A549 (cell line): Measurements from ENCODE around the gene RXFP1. TPM values are rescaled to one million over a fixed set of nuclear protein-coding genes. Genes with fewer than 3 reads are reported as not detected.

Experiments used
- ATAC-seq, 2 experiments: fragments of 200-7000 bp in 1 of 2; fragments of >200 bp in 1 of 2; cut with Nextera tagmentation in 1 of 2; cut with Tn5 transposase in 1 of 2; 3 replicates each; pipeline versions ENCODE4 v1.8.0 to v1.9.1; 2018 to 2020; ENCODE audit warnings: mild to moderate bottlenecking in 1 of 2, moderate library complexity in 1 of 2
- CTCF ChIA-PET: fragments of 300-600 bp; sonication (Branson Sonifier 250); formaldehyde crosslinking; extraction: SDS; loops from one replicate; lab custom pipeline; 2021; ENCODE audit warnings: antibody characterized with exemption, inconsistent platforms; lab: Yijun Ruan, JAX
- POLR2A ChIA-PET: fragments of 350-600 bp; formaldehyde crosslinking; extraction: SDS; loops from one replicate; lab custom pipeline; 2021; ENCODE audit warnings: antibody characterized with exemption, inconsistent platforms; lab: Yijun Ruan, JAX
- DNase-seq, 2 experiments: peaks; one replicate each; pipeline versions ENCODE4 v3.0.0 to v3.0.0-alpha.2; 2011 to 2016; ENCODE audit warnings: low read depth in 1 of 2, low spot score in 1 of 2
- FAIRE-seq: peaks from 2 replicates; lab custom pipeline; 2011; peaks lifted over from hg19 to GRCh38; lab: Jason Lieb, UNC
- H3K27ac ChIP-seq, 2 experiments: fragments of >200 bp; sonication (Bioruptor Twin); formaldehyde crosslinking; 3 replicates each; pipeline ENCODE4 v1.5.1; 2016 to 2017
- H3K4me1 ChIP-seq: fragments of >200 bp; sonication (Bioruptor Twin); formaldehyde crosslinking; 3 replicates; pipeline ENCODE4 v1.6.1; 2016
- H3K4me2 ChIP-seq: fragments of >200 bp; sonication (Bioruptor Twin); formaldehyde crosslinking; 3 replicates; pipeline ENCODE4 v1.6.1; 2016
- H3K4me3 ChIP-seq: fragments of >200 bp; sonication (Bioruptor Twin); formaldehyde crosslinking; 3 replicates; pipeline ENCODE4 v1.5.1; 2016
- H3K9me3 ChIP-seq: fragments of >200 bp; sonication (Bioruptor Twin); formaldehyde crosslinking; 3 replicates; pipeline ENCODE4 v1.6.1; 2016
- BHLHE40 ChIP-seq: IDR thresholded peaks from 2 replicates; pipeline ENCODE4 v1.6.1; 2012; ENCODE audit warnings: low read depth, low read length, inconsistent platforms
- CBX2 ChIP-seq: fragments of 200-600 bp; sonication (generic); IDR thresholded peaks from 2 replicates; pipeline ENCODE4 v1.6.1; 2016; ENCODE audit warnings: low read depth, mild to moderate bottlenecking, borderline replicate concordance
- CTCF ChIP-seq: fragments of >200 bp; sonication (Bioruptor Twin); formaldehyde crosslinking; IDR thresholded peaks from 3 replicates; pipeline ENCODE4 v1.5.1; 2016
- FOSL2 ChIP-seq, 2 experiments: fragments of 450-650 bp in 1 of 2; fragments of >200 bp in 1 of 2; sonication (Bioruptor Twin) in 1 of 2; formaldehyde crosslinking; IDR thresholded peaks; 2 replicates each; pipeline versions ENCODE4 v1.5.0 to v1.6.1; 2016 to 2020; ENCODE audit warnings: mild to moderate bottlenecking in 1 of 2, moderate library complexity in 1 of 2
- FOXS1 ChIP-seq: fragments of 250-450 bp; sonication (Bioruptor Pico); IDR thresholded peaks from 2 replicates; pipeline ENCODE4 v1.5.0; 2020; ENCODE audit warnings: mild to moderate bottlenecking, moderate library complexity
- HDAC2 ChIP-seq: fragments of 200-600 bp; sonication (generic); IDR thresholded peaks from 2 replicates; pipeline ENCODE4 v1.6.1; 2016
- HEYL ChIP-seq: fragments of 250-450 bp; sonication (Bioruptor Pico); IDR thresholded peaks from 2 replicates; pipeline ENCODE4 v1.8.0; 2021; ENCODE audit warnings: mild to moderate bottlenecking, moderate library complexity
- HOXB13 ChIP-seq: fragments of 250-450 bp; sonication (Bioruptor Pico); IDR thresholded peaks from 2 replicates; pipeline ENCODE4 v1.5.0; 2020; ENCODE audit warnings: low read depth, mild to moderate bottlenecking, moderate library complexity
- KDM5A ChIP-seq: fragments of 200-600 bp; sonication (generic); IDR thresholded peaks from 2 replicates; pipeline ENCODE4 v1.6.1; 2016; ENCODE audit warnings: antibody characterized with exemption, mild to moderate bottlenecking
- MAZ ChIP-seq: fragments of 150-350 bp; IDR thresholded peaks from 2 replicates; pipeline ENCODE4 v1.6.1; 2014; ENCODE audit warnings: antibody characterized with exemption, low read depth, low read length, borderline replicate concordance
- MYC ChIP-seq: IDR thresholded peaks from 2 replicates; pipeline ENCODE4 v1.6.1; 2012; ENCODE audit warnings: mild to moderate bottlenecking, inconsistent platforms, low read length, improper control_type of control experiment, borderline replicate concordance
- PHF8 ChIP-seq: fragments of 200-600 bp; sonication (generic); IDR thresholded peaks from 2 replicates; pipeline ENCODE4 v1.6.1; 2016; ENCODE audit warnings: low read depth, mild to moderate bottlenecking, antibody characterized with exemption, moderate library complexity, borderline replicate concordance
- POLR2A ChIP-seq: IDR thresholded peaks from 2 replicates; pipeline ENCODE4 v1.6.1; 2012; ENCODE audit warnings: mild to moderate bottlenecking, low read length
- POLR2AphosphoS2 ChIP-seq: conservative IDR thresholded peaks from 2 replicates; pipeline ENCODE4 v1.6.1; 2012; ENCODE audit warnings: low read length, improper control_type of control experiment, inconsistent platforms
- RAD21 ChIP-seq, 2 experiments: fragments of >200 bp in 1 of 2; sonication (Bioruptor Twin) in 1 of 2; formaldehyde crosslinking in 1 of 2; IDR thresholded peaks in 1 of 2; conservative IDR thresholded peaks in 1 of 2; 2 replicates in 1 of 2; 3 replicates in 1 of 2; pipeline ENCODE4 v1.6.1; 2012 to 2018; ENCODE audit warnings: inconsistent platforms in 1 of 2
- RARB ChIP-seq: fragments of 250-450 bp; sonication (Bioruptor Pico); IDR thresholded peaks from 2 replicates; pipeline ENCODE4 v1.8.0; 2021; ENCODE audit warnings: mild to moderate bottlenecking, moderate library complexity
- RFX5 ChIP-seq: fragments of 450-650 bp; IDR thresholded peaks from 2 replicates; pipeline ENCODE4 v1.7.1; 2014; ENCODE audit warnings: antibody characterized with exemption, mild to moderate bottlenecking, moderate library complexity
- RNF2 ChIP-seq: fragments of 200-600 bp; sonication (generic); IDR thresholded peaks from 2 replicates; pipeline ENCODE4 v1.6.1; 2016; ENCODE audit warnings: low read depth, mild to moderate bottlenecking, antibody characterized with exemption, moderate library complexity, borderline replicate concordance
- SREBF2 ChIP-seq: fragments of 450-650 bp; IDR thresholded peaks from 2 replicates; pipeline ENCODE4 v1.6.1; 2014; ENCODE audit warnings: mild to moderate bottlenecking, moderate library complexity
- TP53 ChIP-seq: fragments of 250-450 bp; sonication (Bioruptor Pico); IDR thresholded peaks from 2 replicates; pipeline ENCODE4 v1.5.0; 2021; ENCODE audit warnings: mild to moderate bottlenecking, moderate library complexity
- USF2 ChIP-seq: fragments of 450-650 bp; IDR thresholded peaks from 2 replicates; pipeline ENCODE4 v1.6.1; 2014; ENCODE audit warnings: antibody characterized with exemption
- ZNF302 ChIP-seq: fragments of 250-450 bp; sonication (Bioruptor Pico); IDR thresholded peaks from 2 replicates; pipeline ENCODE4 v1.9.0; 2021; ENCODE audit warnings: inconsistent platforms, mild to moderate bottlenecking, moderate library complexity
- WGBS: methylation state at CpG from one replicate; pipeline ENCODE4 v1.1.6; 2017; ENCODE audit errors: missing lambda C conversion rate; 5-methylcytosine and 5-hydroxymethylcytosine counted together
- polyA plus RNA-seq, 4 experiments: library from polyadenylated mRNA; depleted of rRNA in 3 of 4; stranded (reverse); fragments of >200 nt; fragmentation: RNase III in 1 of 4; extraction: RNeasy Plus Mini Kit Qiagen cat#74134 plus additional on column Dnase treatment in 1 of 4; gene quantifications; 2 replicates in 3 of 4; 3 replicates in 1 of 4; pipeline ENCODE4 v1.2.3, GENCODE V29; 2011 to 2017

The RXFP1 gene
- polyA plus RNA-seq, 2 of the 4 experiments (the other 2 are of a cell fraction): not detected

DNA sequence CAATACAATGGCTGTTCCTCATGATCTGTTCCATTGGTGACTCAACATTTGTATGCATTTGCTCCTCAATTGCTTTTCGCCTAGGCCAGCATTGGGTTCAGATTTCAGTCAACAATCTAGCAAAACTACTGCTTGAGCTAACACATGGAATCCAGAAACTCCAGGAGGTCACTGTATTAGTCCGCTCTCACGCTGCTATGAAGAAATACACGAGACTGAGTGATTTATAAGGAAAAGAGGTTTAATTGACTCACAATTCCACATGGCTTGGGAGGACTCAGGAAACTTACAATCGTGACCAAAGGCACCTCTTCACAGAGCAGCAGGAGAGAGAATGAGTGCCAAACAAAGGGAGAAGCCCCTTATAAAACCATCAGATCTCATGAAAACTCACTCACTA, 67.1 kb downstream of the RXFP1 start:
- TF ChIP-seq HOXB13 (CRISPR knock-in tag): no peak
- TF ChIP-seq USF2: no peak
- no peak for TF ChIP-seq CTCF
- TF ChIP-seq RAD21 (conservative IDR thresholded peaks at IDR 0.05 in 1 of 2, IDR thresholded peaks at IDR 0.05 in 1 of 2): no peak
- TF ChIP-seq RNF2: no peak
- TF ChIP-seq HDAC2: no peak
- TF ChIP-seq RFX5: no peak
- TF ChIP-seq FOXS1 (CRISPR knock-in tag): no peak
- TF ChIP-seq PHF8: no peak
- TF ChIP-seq HEYL (CRISPR knock-in tag): no peak
- no peak for TF ChIP-seq TP53 (CRISPR knock-in tag)
- TF ChIP-seq POLR2AphosphoS2: no peak
- TF ChIP-seq CBX2: no peak
- no peak for TF ChIP-seq MYC
- TF ChIP-seq POLR2A: no peak
- POLR2A ChIA-PET: no interaction called here
- no peaks in the 10 kb centered on the region for H3K4me1 ChIP-seq
- no peak overlapping the region for H3K4me2 ChIP-seq
- no peak for ATAC-seq
- WGBS: 65% methylated on average over 5 of the region's 5 CpGs
- no peaks in the 10 kb centered on the region for H3K9me3 ChIP-seq
- no peak overlapping the region for H3K27ac ChIP-seq
- no peak for FAIRE-seq
- no peak overlapping the region for H3K4me3 ChIP-seq
- no peak for DNase-seq
- CTCF ChIA-PET: no interaction called here

- Histone ChIP-seq H3K4me2 (no peak overlapping the region), H3K4me3 (no peak overlapping the region), H3K9me3 (no peaks in the 10 kb centered on the region), H3K4me1 (no peaks in the 10 kb centered on the region), H3K27ac (no peak overlapping the region)
- ChIA-PET POLR2A (no interaction called here), CTCF (no interaction called here)
- no peak for DNase-seq
- no peak for FAIRE-seq
- no peak for ATAC-seq
- WGBS: 74% methylated on average over 4 of the region's 4 CpGs
- no peak for TF ChIP-seq FOSL2 (IDR thresholded peaks at IDR 0.05)
- no peak for TF ChIP-seq FOSL2 (CRISPR knock-in tag; IDR thresholded peaks at IDR 0.05)
- TF ChIP-seq SREBF2: no peak
- TF ChIP-seq MAZ: no peak
Observed at GRCh38 chr4:158590306-158590705, 68.6 kb downstream of the RXFP1 start.

DNA sequence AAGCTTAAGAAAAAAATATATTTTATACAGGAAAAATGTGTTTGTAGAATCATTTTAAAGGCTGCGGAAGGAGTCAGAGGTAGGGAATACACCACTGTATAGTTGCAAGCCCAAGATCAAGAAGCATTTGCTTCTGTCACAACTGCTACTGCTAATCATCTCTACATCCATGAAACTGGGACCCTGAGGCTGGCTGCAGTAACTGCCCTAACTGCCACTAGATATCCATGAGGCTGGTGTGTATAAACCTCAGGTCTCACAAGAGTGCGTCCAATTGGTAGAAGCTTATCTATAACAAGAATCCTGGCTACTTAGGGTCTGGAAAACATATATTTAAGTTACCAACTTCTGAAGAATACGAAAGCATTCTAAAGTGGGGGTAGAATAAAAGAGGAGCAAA, 69.1 kb downstream of the RXFP1 start:
- TF ChIP-seq FOSL2 (IDR thresholded peaks at IDR 0.05) (no peak), FOSL2 (CRISPR knock-in tag; IDR thresholded peaks at IDR 0.05) (no peak), PHF8 (no peak), BHLHE40 (no peak), ZNF302 (CRISPR knock-in tag) (no peak), RARB (CRISPR knock-in tag) (no peak), KDM5A (no peak)
- TF ChIP-seq, all 56 proteins: peak for 0
- Histone ChIP-seq H3K4me3 (no peak overlapping the region), H3K9me3 (no peaks in the 10 kb centered on the region), H3K4me1 (no peaks in the 10 kb centered on the region), H3K4me2 (no peak overlapping the region), H3K27ac (no peak overlapping the region)
- CTCF ChIA-PET: no interaction called here
- no peak for ATAC-seq
- POLR2A ChIA-PET: no interaction called here
- WGBS: 74% methylated on average over 3 of the region's 3 CpGs
- DNase-seq: no peak
- FAIRE-seq: no peak
